Measurements from ENCODE around the gene TMUB2. TPM values are rescaled to one million over a fixed set of nuclear protein-coding genes. Genes with fewer than 3 reads are reported as not detected.

The TMUB2 gene
- total and polyA plus RNA-seq, 9 of the 15 experiments (the other 6 are each of a cell fraction or from before 2014, with no cell fraction given) = 4.1 to 29.8 (median 16.3) TPM

DNA sequence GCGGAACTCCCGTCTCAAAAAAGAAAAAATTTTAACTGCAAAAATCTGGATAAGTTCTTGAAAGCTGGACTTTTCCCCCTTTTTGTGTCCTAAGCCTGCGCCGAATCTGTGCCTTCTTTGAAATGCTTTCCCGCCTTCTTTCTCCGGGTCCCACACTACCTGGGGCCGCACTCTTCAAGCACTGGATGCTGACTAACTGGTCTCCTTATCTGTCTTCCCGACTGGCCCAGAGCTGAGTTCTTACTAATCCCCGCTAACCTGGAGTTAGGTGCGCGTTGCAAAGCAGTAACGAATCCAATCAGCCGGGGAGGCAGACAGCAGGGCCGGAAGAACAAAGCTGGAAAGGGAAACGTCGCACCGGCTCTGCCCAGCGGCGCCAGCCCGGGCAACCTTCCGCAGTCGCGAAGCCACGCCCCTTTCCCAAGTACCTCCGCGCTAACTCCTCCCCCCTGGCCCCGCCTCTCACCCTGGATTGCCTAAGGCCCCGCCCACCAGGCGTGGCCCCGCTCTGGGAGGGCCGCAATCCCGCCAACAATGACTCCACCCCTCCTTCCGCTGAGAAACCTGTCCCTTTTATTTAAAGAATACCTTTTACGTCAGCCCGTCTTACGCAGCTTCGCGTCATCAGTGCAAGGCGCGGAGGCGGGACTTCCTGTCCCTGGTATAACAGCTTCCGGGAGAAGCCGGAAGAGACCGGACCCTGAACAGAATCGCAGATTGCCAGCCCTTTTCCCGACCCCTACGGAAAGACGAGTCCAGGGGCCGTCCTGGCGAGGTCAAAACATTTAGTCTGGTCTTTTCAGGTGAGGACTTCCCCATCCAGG, at the start of gene TMUB2 (continued):
- peak in 2 of 3 experiments; percentile 7 to 39 for TF ChIP-seq YY1 (IDR thresholded peaks at IDR 0.05; ENCODE audit: borderline replicate concordance in 1 of 3, control insufficient read depth in 1 of 3, extremely low read depth in 1 of 3, insufficient read depth in 3 of 3, insufficient read length in 1 of 3, insufficient replicate concordance in 2 of 3, low read depth in 1 of 3, low read length in 2 of 3)
- no peak for TF ChIP-seq GTF3C2 (IDR thresholded peaks at IDR 0.05; ENCODE audit: borderline replicate concordance, extremely low read depth, insufficient read length)
- TF ChIP-seq ZNF224 (CRISPR knock-in tag; IDR thresholded peaks at IDR 0.05) = no peak
- TF ChIP-seq KLF13 (tag; IDR thresholded peaks at IDR 0.05; ENCODE audit: borderline replicate concordance, low read depth) = no peak
- peak; percentile 22; the same call in 1 of the 2 replicates for TF ChIP-seq HDAC2 (IDR thresholded peaks at IDR 0.05)
- peak; percentile 46 for TF ChIP-seq ESRRA (IDR thresholded peaks at IDR 0.05; ENCODE audit: borderline replicate concordance, low read depth)
- TF ChIP-seq ZNF232 (CRISPR knock-in tag; IDR thresholded peaks at IDR 0.05) = no peak
- peak in 1 of 2 experiments; percentile 44; a peak in 1 of 4 replicates for TF ChIP-seq FOXK2 (conservative IDR thresholded peaks at IDR 0.05 in 1 of 2, IDR thresholded peaks at IDR 0.05 in 1 of 2; ENCODE audit: low read depth in 2 of 2)
- TF ChIP-seq STAG1 (CRISPR knock-in tag; IDR thresholded peaks at IDR 0.05; ENCODE audit: borderline replicate concordance) = no peak
- no peak for TF ChIP-seq ETS2 (tag; IDR thresholded peaks at IDR 0.05; ENCODE audit: borderline replicate concordance, poor library complexity, severe bottlenecking)
- TF ChIP-seq SOX6 (IDR thresholded peaks at IDR 0.05) = peak; percentile 60; the same call in 1 of the 2 replicates
- no peak for TF ChIP-seq SNAPC5 (CRISPR knock-in tag; IDR thresholded peaks at IDR 0.05)
- no peak for TF ChIP-seq PATZ1 (CRISPR knock-in tag; IDR thresholded peaks at IDR 0.05; ENCODE audit: borderline replicate concordance)
- no peak for TF ChIP-seq FOXA1 (IDR thresholded peaks at IDR 0.05; ENCODE audit: borderline replicate concordance)
- peak; percentile 86 for TF ChIP-seq NKRF (IDR thresholded peaks at IDR 0.05; ENCODE audit: borderline replicate concordance)
- no peak for TF ChIP-seq TAF7 (tag; IDR thresholded peaks at IDR 0.05)
- TF ChIP-seq, protein P1, sequence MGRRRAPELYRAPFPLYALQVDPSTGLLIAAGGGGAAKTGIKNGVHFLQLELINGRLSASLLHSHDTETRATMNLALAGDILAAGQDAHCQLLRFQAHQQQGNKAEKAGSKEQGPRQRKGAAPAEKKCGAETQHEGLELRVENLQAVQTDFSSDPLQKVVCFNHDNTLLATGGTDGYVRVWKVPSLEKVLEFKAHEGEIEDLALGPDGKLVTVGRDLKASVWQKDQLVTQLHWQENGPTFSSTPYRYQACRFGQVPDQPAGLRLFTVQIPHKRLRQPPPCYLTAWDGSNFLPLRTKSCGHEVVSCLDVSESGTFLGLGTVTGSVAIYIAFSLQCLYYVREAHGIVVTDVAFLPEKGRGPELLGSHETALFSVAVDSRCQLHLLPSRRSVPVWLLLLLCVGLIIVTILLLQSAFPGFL (CRISPR knock-in tag; IDR thresholded peaks at IDR 0.05) = peak; percentile 85; the same call in 1 of the 2 replicates

Measured in K562 (cell line).